ENCODE data around the gene PDGFD.
A peak's percentile ranks its signal among the peaks of the same experiment; 100 is the strongest.

The PDGFD gene

DNA sequence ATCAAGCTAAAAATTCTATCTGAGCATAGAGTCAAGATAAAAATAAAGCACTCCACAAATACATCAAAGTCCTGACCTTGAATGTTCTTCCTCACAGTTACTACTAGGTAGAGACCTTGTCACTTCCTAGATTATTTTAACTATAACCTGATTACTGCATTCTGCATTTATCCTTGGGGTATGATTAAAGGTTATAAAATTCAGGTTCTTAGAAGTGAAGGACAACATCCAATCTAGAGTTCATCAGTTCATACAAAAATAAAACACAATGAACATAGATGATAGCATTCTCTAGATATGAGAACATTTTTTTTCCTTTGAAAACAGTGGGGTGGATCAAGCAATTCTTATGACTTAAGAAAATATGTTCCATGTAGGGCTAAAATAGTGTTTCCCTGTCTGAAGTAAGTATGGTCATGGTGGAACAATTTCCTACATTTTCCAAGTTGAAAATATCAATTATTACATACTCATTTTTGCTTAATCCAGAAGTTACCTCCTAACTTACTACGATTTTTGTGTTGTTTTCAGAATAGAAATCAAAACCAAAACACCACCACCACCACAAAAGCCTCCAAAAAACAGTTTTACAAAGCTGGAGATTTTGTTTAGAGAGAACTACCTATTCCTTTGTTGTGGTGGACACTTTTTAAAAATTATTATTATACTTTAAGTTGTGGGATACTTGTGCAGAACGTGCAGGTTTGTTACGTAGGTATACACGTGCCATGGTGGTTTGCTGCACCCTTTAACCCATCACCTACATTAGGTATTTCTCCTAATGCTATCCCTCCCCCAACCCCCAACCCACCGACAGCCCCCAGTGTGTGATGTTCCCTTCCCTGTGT, 239.6 kb downstream of the PDGFD start:
- DNase-seq (ENCODE audit: low spot score), result no peak
- FAIRE-seq, result no peak

DNA sequence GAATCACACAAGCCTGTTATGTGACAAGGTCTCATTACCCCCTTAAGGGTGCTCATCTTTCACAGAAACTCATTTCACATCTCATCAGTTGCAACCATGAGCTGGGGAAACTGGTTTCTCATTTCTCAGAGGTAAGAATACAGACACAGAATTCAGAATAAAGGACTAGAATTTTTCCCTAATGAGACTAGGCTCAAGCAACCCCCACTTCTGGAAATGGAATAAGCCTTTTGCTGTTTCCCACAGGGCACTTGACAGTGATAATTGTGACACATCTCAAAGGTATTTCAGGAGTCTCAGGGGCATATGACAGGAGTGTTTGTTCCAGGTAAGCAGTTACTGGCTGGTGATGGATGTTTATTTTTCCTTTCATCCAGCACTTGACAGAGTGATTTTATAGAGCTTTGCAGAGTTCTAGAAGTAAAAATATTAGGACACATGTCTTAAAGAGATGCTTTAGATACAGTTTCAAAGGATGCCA, 240.5 kb downstream of the PDGFD start:
- peak; percentile 53 for FAIRE-seq

DNA sequence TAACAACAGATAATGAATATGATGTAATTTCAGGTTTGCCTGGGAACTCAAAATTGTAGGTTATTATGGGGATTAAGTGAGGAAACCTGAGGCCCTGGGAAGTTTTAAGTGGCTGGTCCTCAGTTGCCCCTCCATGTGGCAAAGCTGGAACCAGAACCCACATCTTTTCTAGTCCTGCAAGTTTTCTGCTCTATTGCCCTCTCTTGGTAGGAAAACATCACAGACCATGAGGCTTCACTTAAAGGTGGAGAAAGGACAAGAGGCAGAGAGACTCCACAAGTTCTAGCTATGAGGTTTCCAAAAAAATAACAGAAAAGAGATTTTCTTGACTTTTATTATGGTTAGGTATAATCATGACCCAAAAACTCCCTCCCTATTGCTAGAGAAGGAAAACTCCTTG, 243.0 kb downstream of the PDGFD start:
- FAIRE-seq (no peak), DNase-seq (ENCODE audit: low spot score) (no peak)

More for the DNA sequence above, 240.5 kb downstream of the PDGFD start:
- peak; percentile 47 for DNase-seq (ENCODE audit: low spot score)

DNA sequence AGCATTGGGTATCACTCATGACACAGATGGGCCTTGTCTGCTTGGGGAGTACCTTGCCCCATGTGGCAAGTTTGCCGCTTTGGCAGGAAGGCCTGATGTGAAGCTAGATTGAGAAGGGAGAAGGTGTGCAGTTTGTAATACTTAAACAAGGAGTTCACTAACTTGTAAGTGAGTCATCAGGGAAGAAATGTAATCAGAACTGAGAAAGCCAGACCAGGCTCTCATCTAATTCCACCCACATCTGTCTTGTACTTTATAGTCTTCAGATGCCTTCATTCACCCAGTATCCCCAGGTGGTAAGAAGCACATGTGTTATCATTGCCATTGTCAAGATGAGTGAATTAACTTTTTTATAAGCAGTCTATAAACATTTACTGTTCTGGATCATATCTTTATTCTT, 243.5 kb downstream of the PDGFD start:
- FAIRE-seq, result peak; percentile 52
- peak; percentile 7 for DNase-seq (ENCODE audit: low spot score)

DNA sequence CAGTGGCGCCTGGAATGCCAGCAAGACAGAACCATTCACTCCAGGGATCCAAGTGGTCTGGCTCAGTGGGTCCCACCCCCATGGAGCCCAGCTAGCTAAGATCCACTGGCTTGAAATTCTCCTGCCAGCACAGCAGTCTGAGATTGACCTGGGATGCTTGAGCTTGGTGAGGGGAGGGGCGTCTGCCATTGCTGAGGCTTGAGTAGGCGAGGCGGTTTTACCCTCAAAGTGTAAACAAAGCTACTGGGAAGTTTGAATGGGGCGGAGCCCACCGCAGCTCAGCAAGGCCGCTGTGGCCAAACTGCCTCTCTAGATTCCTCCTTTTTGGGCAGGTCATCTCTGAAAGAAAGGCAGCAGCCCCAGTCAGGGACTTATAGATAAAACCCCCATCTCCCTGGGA, 253.2 kb downstream of the PDGFD start:
- no peak for FAIRE-seq
- no peak for DNase-seq (ENCODE audit: low spot score)

DNA sequence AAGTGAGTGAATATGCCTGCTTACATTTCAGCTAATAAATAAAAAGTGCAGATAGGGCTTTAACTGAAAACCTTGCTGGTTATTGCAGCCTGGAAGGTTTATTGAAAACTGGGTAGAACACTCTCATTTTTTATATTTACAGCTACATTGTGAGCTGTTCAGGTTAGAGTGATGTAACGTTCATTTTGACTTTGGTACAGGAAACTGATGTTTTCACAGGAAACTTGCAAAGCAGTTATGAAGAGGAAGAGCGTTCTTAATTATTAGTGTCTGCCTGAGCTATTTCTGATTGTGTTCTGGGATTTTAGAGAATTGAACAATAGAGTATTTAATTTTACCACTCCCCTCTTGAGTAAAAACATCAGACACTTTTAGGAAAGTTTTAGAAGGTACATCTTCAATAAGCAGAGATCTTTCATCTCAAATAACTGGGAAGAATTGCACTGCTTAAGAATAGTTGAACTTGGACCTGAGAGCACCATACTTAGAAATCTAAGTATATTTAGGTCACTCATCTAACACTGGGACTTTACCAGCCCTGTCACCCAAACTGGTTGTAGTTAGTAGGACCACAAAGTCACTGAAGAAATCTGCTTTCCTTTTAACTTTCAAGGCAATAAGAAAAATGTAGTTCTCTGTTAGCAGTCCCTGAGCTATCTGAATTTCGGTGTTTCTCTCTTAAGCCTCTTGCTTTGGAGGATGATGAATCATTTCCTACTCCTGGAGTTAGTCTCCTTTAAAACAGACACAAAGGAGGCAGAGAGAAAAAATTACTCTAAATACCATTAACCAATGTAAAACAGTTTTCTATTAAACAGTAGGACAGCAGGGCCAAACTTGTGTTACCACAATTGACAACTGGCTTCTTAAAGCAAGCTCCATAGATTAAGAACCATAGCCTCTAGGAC, 256.1 kb downstream of the PDGFD start:
- DNase-seq (ENCODE audit: low spot score), result no peak
- no peak for FAIRE-seq

DNA sequence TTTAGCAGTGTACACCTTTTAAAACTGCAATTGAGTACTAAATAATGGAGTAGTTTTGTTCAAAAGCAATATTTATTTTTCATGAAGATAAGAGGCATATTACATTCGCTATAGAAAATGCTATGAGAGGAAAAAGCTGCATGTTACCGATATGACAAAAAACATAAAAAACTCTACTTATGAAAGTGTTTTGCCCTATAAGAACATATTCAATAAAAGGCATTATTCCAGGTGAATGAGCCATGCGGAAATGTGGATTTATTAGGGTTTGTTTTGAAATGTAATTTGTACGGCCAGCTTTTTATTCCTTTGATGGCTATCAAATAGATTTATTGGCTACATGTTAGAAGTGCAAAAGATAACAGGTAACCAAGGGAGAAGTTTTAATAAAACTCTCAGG, 256.8 kb downstream of the PDGFD start:
- DNase-seq (ENCODE audit: low spot score) (no peak), FAIRE-seq (no peak)

DNA sequence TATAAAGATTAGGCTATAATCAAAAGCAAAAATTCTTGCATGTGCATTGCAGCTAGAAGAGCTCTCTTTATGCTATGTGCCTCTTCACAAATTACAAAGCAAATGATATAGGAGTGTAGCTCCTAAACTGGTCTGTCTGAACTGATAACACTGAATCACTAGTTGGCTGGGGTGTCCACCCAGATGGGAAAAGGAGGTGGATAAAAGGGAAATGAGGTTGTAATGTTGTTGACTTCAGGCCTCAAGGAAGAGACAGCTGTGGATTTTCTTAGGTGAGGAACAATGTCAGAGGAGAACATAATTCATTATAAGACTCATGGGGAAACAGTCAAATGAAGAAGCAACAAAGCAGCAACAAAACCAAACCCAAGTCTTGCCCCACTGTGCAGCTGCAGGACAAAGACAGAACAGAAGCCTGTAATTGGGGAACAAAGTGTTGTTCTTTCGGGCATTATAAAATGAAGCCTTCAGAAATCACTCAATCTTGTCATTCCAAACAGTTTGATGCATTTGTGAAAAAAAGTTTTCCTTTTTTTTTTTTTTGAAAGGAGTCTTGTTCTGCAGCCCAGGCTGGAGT, 257.6 kb downstream of the PDGFD start:
- no peak for DNase-seq (ENCODE audit: low spot score)
- FAIRE-seq, result no peak

DNA sequence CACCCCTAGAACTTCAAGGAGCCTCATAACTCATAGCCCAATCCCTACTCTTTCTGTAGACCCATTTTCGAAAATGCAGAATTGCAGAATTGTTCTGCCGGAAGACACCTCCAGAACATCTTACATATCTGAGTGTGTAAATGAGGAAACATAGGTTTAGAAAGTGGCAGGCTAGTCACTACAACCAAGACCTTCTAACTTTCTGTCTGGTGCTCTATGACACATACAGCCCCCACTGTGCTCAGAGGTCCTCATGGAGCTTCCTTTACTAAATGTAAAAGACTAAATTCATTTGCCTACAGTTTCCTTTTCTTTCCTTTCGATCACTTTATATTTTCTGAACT, 259.7 kb downstream of the PDGFD start:
- FAIRE-seq (no peak), DNase-seq (ENCODE audit: low spot score) (no peak)

DNA sequence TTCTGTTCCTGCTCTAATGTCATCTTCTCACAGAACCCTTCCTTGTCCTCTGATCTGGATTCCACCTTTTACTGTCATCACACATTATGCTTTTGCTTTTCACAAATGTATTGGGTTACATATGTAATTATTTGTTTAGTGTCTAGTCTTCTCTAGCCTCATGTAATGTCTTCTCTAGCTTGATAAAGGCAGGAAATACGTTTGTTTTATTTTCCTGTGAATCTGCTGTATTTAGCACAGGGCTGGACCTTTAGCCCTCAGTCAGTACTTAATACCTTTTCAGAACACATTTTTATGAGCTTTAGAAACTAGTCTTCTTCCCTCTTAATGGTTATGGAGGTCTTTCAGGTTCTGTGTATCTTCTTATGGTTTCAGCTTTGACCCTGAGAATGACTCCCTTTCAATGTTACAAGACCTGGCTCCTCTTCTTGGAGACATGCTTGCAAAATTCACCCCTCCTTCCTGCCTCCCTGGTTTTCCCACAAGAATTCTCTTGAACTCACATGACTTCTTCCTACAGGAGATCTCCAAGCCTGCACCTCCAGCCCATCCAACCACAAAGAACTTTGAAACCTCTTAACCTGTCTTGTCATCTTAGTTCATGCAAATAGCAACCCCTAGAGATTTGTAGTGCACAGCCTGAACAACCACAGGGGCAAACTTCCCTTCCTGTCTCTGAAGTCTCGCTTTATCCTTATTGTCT, 260.2 kb downstream of the PDGFD start:
- FAIRE-seq (no peak), DNase-seq (ENCODE audit: low spot score) (no peak)

DNA sequence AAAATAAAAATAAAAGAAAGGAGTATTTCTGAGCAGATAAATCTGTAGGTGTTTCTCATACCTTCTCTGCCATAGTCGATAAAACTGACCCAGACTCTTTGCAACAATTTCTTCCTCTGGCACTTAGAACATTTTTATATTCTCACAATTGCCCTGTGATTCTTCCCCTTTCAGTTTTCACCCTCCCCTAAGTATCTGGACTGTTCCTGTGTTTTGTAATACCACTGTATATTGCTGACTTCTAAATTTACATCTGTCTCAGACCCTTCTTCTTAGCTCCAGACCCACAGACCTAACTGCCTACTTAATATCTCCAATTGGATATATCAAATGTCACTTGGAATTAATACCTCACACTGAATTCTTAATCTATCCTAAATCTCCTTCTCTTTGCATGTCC, 261.0 kb downstream of the PDGFD start:
- FAIRE-seq (no peak), DNase-seq (ENCODE audit: low spot score) (no peak)

DNA sequence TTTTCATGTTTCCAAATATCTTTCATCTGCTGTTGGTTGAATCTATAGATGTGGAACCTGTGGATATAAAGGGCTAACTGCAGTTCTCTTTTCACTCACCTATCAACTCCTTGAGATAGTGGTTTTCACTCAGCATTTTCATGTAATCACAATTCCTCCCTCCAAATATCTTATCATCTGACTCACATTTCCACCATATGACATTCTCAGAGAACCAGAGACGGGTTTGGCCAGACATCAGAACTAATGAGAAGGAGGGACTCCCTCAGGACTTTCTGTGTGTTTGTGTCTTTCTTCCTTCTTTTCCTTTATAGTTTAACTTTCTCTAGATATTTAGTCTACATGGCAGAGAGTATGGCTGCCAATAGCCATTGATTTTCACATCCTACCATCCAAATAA, 262.3 kb downstream of the PDGFD start:
- no peak for DNase-seq (ENCODE audit: low spot score)
- FAIRE-seq, result no peak

DNA sequence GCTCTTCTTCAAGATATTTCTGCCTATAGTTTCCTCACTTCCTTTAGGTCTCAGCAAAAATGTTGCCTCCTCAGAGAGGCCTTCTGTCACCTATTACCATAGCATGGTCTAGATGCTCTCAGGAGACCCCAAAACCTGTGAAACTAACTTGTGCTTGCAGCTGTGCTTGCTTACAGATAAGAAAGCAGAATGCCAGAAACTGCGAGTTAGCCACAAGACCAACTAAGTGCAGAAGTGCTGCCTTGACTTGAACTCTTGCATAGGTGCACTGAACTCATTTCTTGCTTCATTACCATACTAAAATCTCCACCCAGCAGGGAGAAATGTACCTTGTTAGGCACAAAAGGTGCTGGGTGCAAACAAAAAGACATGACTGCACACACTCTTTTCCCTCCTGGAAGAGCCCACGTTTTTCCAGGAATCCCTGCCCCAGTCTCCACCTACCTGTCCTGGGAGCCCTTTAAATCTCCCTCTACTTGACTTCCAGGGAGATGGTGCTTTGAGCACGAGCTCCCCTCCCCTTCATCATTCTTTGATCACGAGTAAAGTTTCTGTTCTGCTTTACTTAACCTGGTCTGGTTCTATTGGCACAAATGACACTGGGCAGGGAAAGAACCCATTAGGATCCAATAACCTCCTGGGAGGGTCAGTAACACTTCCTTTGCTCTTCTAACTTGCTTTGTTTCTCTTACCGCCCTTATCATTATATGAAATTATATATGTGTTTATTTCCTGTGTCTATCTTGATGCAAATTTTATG, 265.2 kb downstream of the PDGFD start:
- no peak for FAIRE-seq
- DNase-seq (ENCODE audit: low spot score), result no peak

DNA sequence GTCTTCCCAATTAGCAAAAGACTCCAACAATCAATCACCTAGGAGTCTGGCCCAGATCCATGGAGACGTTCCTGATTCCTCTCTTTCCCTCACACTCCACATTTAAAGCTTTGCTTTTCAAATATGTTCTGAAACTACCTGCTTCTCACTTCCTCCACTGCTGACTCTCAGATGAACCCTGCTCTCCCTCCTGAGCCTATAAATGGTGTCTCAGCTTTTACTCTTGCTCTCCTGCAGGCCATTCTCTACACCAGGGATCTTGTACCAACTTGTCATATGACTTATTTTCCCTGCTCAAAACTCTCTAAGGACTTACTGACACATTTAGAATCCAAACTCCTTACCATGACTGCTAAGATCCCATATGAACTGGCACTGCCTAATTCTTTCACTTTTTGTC, 265.9 kb downstream of the PDGFD start:
- no peak for FAIRE-seq
- DNase-seq (ENCODE audit: low spot score), result no peak

DNA sequence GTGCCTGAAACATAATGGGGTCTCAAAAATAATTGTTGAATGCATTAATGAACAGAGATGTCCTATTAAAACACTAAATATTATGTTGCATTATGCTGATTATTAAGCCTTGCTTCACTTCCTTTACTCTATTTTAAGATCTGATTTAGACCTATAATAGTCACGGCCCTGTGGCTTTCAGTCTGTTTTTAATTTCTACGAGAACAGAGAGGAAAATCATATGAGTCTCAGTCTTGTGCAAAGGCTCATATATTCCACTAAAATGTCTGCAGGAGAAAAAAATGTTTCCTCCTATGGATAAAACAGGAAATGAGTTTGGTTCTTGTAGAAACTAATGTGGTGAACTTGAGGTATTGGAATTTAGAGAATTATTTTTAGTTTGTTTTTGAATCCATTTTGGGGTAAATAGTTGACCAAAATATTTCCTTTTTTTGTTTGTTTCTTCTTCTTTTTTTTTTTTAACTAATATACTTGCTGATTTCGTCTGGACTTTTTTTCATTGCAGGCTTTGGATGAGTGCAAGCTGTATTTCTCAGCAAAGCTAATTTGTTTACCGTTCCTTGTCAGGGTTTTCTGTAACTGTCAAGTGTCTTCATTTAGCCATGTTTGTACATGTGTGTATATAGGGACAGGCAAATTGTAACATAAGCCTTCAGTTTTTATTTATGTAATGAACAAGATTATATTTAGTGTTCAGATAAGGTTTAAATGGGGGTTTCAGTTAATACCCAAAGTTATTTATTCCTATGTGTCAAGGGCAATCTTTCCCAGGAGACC, 266.6 kb downstream of the PDGFD start:
- no peak for DNase-seq (ENCODE audit: low spot score)
- FAIRE-seq, result no peak

DNA sequence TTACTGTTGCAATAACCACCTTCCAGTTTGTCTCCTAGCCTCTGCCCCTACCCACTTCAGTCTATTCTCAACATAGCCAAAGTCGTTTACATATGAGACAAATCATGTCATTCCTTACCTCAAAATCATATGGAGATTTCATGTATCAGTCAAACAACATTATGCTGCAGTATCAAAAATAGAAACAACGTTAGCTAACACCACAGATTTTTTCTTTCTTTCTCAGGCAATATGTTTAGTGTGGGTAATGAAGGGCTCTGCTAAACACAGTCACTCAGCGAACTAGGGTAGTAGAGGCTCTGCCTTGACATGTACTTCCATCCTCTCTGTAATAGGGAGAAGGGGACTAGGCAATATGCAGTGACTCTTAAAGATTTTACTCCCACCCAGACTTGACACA, 268.8 kb downstream of the PDGFD start:
- FAIRE-seq (no peak), DNase-seq (ENCODE audit: low spot score) (no peak)

DNA sequence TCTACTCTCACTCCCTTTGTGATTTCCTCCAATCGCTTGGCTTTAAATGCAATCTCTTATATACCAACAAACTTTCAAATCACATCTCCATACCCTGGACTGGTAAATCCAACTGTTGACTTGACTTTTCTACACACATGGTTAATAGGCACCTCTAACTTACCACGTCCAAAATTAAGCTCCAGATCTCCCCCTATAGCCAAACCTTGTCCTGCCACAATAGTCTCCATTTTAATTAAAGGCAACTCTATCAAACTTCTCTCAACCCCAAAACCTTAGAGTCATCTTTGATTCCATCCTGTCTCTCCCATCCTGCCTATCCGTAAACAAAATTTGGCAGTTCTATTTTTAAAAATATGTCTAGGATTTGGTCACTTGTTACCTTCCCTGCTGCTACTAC, 269.3 kb downstream of the PDGFD start:
- FAIRE-seq (no peak), DNase-seq (ENCODE audit: low spot score) (no peak)

DNA sequence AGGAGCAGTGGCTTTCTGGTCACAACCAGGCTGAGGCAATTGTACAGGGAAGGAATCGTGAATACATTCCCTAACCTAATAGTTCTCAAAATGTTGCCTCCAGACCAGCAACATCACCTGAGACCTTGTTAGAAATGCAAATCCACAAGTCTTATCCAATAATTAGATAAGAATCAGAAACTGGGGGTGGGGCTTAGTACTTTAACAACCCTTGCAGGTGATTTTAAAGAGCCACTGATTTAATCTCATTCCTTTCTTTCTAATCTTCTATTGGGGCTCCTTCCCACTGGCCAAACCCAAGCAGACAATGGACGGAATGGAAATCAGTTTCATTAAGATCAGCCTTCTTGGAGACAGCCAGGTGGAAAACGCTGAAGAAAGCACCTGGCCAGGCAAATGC, 269.9 kb downstream of the PDGFD start:
- DNase-seq (ENCODE audit: low spot score) (no peak), FAIRE-seq (no peak)

DNA sequence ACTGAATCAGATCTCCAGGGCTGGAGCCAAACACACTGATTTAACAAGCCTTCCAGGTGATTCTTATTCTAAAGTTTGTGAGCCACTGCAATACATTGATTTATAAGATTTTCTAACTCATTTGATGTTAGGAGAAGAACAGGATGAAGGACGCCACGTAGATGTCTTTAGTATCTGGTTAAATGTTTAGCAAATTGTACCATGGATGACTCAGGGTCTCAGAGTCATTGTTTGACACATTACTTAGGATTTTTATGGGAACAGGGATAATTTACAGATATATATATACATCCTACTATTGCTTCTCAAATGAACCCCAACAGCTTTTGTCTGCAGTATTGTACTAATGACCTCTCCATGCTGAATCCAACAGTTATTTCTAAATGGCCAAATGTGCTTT, 270.6 kb downstream of the PDGFD start:
- FAIRE-seq, result no peak
- DNase-seq (ENCODE audit: low spot score), result no peak

DNA sequence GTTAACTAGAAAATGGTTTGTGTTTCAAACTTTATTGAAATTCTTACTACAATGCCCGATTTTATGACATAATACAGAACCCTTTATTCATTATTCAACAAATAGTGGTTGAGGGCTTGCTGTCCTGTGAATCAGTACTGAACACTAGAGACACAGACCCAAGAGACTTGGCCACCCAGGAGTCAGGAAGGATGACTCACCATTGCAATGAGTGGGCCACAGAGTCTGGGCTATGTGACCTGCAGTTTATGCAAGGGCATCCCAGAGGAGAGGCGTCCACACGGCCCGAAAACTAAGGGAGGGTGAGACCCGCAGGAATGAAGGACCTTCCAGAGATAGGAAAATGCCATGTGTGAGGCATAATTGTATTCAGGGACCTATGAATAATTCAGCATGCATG, 271.3 kb downstream of the PDGFD start:
- peak; percentile 70 for FAIRE-seq
- DNase-seq (ENCODE audit: low spot score), result peak; percentile 82

Data from urothelium cell line (cell line).